ENCODE measurements around the gene GNAS.

DNA sequence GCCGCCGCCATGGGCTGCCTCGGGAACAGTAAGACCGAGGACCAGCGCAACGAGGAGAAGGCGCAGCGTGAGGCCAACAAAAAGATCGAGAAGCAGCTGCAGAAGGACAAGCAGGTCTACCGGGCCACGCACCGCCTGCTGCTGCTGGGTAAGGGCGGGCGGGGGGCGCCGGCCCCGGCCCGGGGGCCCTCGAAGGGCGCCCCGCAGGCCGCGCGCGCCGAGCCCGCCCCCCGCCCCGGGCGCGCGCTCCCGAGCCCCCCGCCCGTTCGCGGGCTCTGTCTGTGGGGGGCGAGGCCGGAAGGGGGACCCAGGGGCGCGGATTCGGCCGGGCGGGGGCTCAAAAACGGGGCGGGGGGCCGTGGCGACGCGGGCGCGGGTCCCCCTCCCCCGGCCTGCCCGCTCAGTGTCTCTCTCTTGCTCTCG is 39.2 kb downstream of the GNAS start:
- no peak for TF ChIP-seq HDAC2 (IDR thresholded peaks at IDR 0.05)
- TF ChIP-seq, protein P1, sequence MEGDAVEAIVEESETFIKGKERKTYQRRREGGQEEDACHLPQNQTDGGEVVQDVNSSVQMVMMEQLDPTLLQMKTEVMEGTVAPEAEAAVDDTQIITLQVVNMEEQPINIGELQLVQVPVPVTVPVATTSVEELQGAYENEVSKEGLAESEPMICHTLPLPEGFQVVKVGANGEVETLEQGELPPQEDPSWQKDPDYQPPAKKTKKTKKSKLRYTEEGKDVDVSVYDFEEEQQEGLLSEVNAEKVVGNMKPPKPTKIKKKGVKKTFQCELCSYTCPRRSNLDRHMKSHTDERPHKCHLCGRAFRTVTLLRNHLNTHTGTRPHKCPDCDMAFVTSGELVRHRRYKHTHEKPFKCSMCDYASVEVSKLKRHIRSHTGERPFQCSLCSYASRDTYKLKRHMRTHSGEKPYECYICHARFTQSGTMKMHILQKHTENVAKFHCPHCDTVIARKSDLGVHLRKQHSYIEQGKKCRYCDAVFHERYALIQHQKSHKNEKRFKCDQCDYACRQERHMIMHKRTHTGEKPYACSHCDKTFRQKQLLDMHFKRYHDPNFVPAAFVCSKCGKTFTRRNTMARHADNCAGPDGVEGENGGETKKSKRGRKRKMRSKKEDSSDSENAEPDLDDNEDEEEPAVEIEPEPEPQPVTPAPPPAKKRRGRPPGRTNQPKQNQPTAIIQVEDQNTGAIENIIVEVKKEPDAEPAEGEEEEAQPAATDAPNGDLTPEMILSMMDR (IDR thresholded peaks at IDR 0.05 in 2 of 3, conservative IDR thresholded peaks at IDR 0.05 in 1 of 3; ENCODE audit: insufficient read depth in 2 of 3, low read depth in 1 of 3, low read length in 3 of 3): no peak
- TF ChIP-seq TAF1 (IDR thresholded peaks at IDR 0.05; ENCODE audit: control insufficient read depth, extremely low read depth, insufficient read depth, low read length, severe bottlenecking): no peak
- TF ChIP-seq, protein P2, sequence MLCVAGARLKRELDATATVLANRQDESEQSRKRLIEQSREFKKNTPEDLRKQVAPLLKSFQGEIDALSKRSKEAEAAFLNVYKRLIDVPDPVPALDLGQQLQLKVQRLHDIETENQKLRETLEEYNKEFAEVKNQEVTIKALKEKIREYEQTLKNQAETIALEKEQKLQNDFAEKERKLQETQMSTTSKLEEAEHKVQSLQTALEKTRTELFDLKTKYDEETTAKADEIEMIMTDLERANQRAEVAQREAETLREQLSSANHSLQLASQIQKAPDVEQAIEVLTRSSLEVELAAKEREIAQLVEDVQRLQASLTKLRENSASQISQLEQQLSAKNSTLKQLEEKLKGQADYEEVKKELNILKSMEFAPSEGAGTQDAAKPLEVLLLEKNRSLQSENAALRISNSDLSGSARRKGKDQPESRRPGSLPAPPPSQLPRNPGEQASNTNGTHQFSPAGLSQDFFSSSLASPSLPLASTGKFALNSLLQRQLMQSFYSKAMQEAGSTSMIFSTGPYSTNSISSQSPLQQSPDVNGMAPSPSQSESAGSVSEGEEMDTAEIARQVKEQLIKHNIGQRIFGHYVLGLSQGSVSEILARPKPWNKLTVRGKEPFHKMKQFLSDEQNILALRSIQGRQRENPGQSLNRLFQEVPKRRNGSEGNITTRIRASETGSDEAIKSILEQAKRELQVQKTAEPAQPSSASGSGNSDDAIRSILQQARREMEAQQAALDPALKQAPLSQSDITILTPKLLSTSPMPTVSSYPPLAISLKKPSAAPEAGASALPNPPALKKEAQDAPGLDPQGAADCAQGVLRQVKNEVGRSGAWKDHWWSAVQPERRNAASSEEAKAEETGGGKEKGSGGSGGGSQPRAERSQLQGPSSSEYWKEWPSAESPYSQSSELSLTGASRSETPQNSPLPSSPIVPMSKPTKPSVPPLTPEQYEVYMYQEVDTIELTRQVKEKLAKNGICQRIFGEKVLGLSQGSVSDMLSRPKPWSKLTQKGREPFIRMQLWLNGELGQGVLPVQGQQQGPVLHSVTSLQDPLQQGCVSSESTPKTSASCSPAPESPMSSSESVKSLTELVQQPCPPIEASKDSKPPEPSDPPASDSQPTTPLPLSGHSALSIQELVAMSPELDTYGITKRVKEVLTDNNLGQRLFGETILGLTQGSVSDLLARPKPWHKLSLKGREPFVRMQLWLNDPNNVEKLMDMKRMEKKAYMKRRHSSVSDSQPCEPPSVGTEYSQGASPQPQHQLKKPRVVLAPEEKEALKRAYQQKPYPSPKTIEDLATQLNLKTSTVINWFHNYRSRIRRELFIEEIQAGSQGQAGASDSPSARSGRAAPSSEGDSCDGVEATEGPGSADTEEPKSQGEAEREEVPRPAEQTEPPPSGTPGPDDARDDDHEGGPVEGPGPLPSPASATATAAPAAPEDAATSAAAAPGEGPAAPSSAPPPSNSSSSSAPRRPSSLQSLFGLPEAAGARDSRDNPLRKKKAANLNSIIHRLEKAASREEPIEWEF (CRISPR knock-in tag; IDR thresholded peaks at IDR 0.05): no peak
- TF ChIP-seq KLF16 (IDR thresholded peaks at IDR 0.05): no peak
- TF ChIP-seq JUN (IDR thresholded peaks at IDR 0.05; ENCODE audit: borderline replicate concordance, low read depth, low read length): no peak
- TF ChIP-seq JUN (CRISPR knock-in tag; IDR thresholded peaks at IDR 0.05; ENCODE audit: borderline replicate concordance): no peak
- TF ChIP-seq FIP1L1 (IDR thresholded peaks at IDR 0.05; ENCODE audit: low read depth, low read length, poor library complexity, severe bottlenecking): no peak
- no peak for TF ChIP-seq TOE1 (IDR thresholded peaks at IDR 0.05; ENCODE audit: borderline replicate concordance)
- no peak for TF ChIP-seq TOE1 (CRISPR knock-in tag; IDR thresholded peaks at IDR 0.05; ENCODE audit: borderline replicate concordance, low read depth)
- no peak for TF ChIP-seq CBFB (CRISPR knock-in tag; IDR thresholded peaks at IDR 0.05)
- TF ChIP-seq, protein P3, sequence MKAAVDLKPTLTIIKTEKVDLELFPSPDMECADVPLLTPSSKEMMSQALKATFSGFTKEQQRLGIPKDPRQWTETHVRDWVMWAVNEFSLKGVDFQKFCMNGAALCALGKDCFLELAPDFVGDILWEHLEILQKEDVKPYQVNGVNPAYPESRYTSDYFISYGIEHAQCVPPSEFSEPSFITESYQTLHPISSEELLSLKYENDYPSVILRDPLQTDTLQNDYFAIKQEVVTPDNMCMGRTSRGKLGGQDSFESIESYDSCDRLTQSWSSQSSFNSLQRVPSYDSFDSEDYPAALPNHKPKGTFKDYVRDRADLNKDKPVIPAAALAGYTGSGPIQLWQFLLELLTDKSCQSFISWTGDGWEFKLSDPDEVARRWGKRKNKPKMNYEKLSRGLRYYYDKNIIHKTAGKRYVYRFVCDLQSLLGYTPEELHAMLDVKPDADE (conservative IDR thresholded peaks at IDR 0.05; ENCODE audit: control insufficient read depth, low read depth, low read length): no peak
- no peak for TF ChIP-seq NR1H2 (CRISPR knock-in tag; IDR thresholded peaks at IDR 0.05)
- no peak for TF ChIP-seq RFX7 (CRISPR knock-in tag; IDR thresholded peaks at IDR 0.05)
